Non-pigmented ciliary epithelial cell (primary cell): ENCODE results near the gene DGKI.

Experiments used
- DNase-seq: peaks from one replicate; pipeline ENCODE4 v3.0.0-alpha.2; 2010; ENCODE audit warnings: low read depth

Gene DGKI

GRCh38 chr7:137846827-137847567 is at the start of gene DGKI:
TSS of gene DGKI (minus strand) at chr7:137846974.
- DNase-seq = no peak

GRCh38 chr7:137895301-137896221 is 48.8 kb upstream of the DGKI start:
- DNase-seq = no peak

- DNase-seq = no peak
These were observed 46.5 kb upstream of the DGKI start for GRCh38 chr7:137893143-137893742.

GRCh38 chr7:137891016-137891655 is 44.4 kb upstream of the DGKI start:
- no peak for DNase-seq

GRCh38 chr7:137890449-137890921 is 43.7 kb upstream of the DGKI start:
- DNase-seq = no peak

GRCh38 chr7:137888241-137888640 is 41.5 kb upstream of the DGKI start:
- no peak for DNase-seq

GRCh38 chr7:137886746-137887145 is 40.0 kb upstream of the DGKI start:
- no peak for DNase-seq

- no peak for DNase-seq
These were observed 39.5 kb upstream of the DGKI start for GRCh38 chr7:137886281-137886680.

GRCh38 chr7:137885678-137886077 is 38.9 kb upstream of the DGKI start:
- DNase-seq = no peak

- DNase-seq = no peak
These were observed 36.0 kb upstream of the DGKI start for GRCh38 chr7:137882806-137883205.

- peak; percentile 99 for DNase-seq
These were observed 35.5 kb upstream of the DGKI start for GRCh38 chr7:137882261-137882668.

GRCh38 chr7:137881607-137882260 is 35.0 kb upstream of the DGKI start:
- DNase-seq = no peak

GRCh38 chr7:137880432-137880831 is 33.7 kb upstream of the DGKI start:
- no peak for DNase-seq

GRCh38 chr7:137879357-137880158 is 32.8 kb upstream of the DGKI start:
- no peak for DNase-seq

- DNase-seq = peak; percentile 58
These were observed 31.7 kb upstream of the DGKI start for GRCh38 chr7:137878333-137878961.

- no peak for DNase-seq
These were observed 30.4 kb upstream of the DGKI start for GRCh38 chr7:137877027-137877675.

- no peak for DNase-seq
These were observed 29.0 kb upstream of the DGKI start for GRCh38 chr7:137875746-137876145.

- DNase-seq = peak; percentile 93
These were observed 27.4 kb upstream of the DGKI start for GRCh38 chr7:137873979-137874777.

- DNase-seq = no peak
These were observed 26.8 kb upstream of the DGKI start for GRCh38 chr7:137873524-137873923.
